IMR-90 (cell line): Measurements from ENCODE around the gene ANP32B. TPM values are rescaled to one million over a fixed set of nuclear protein-coding genes. Genes with fewer than 3 reads are reported as not detected.

Source experiments
- ATAC-seq: fragments of 200-7000 bp; cut with Tn5 transposase; 2 replicates; pipeline ENCODE4 v1.9.1; 2020; ENCODE audit warnings: low read depth, mild to moderate bottlenecking, moderate library complexity
- BruUV-seq: library from RNA; stranded (reverse); fragments of 400-500 nt; replicated peaks from 2 replicates; lab custom pipeline; 2021; lab: Mats Ljungman, UMichigan
- CTCF ChIA-PET: fragments of 300-600 bp; formaldehyde crosslinking; extraction: SDS; loops from one replicate; lab custom pipeline; 2021; ENCODE audit warnings: antibody characterized with exemption; lab: Yijun Ruan, JAX
- POLR2A ChIA-PET: fragments of 300-600 bp; sonication (Branson Sonifier 250); formaldehyde crosslinking; loops from one replicate; lab custom pipeline; 2022; ENCODE audit warnings: antibody characterized with exemption; ENCODE audit not compliant: unreplicated experiment; lab: Charles Lee
- DNase-seq: peaks from one replicate; pipeline ENCODE4 v3.0.0; 2013
- H2AFZ ChIP-seq: replicated peaks from 2 replicates; pipeline ENCODE3; 2013; ENCODE audit warnings: low read length, mild to moderate bottlenecking; ENCODE audit not compliant: poor library complexity
- H2AK5ac ChIP-seq: 2 replicates; pipeline ENCODE4 v1.6.1; 2013; ENCODE audit warnings: low read depth, low read length, inconsistent platforms
- H2AK9ac ChIP-seq: replicated peaks from 2 replicates; pipeline ENCODE3; 2013; ENCODE audit warnings: mild to moderate bottlenecking, low read depth, low read length, moderate library complexity; ENCODE audit not compliant: poor library complexity
- H2BK120ac ChIP-seq: 2 replicates; pipeline ENCODE4 v1.6.1; 2013; ENCODE audit warnings: low read depth, low read length, inconsistent platforms
- H2BK15ac ChIP-seq: 3 replicates; pipeline ENCODE4 v1.6.1; 2013; ENCODE audit warnings: low read depth, low read length, inconsistent platforms
- H2BK20ac ChIP-seq: 2 replicates; pipeline ENCODE4 v1.6.1; 2013; ENCODE audit warnings: low read depth, mild to moderate bottlenecking, inconsistent platforms, low read length, moderate library complexity
- H2BK5ac ChIP-seq: 2 replicates; pipeline ENCODE4 v1.6.1; 2013; ENCODE audit warnings: mild to moderate bottlenecking, low read depth, low read length, inconsistent platforms; ENCODE audit not compliant: poor library complexity, severe bottlenecking
- H3K14ac ChIP-seq: replicated peaks from 2 replicates; pipeline ENCODE4 v1.6.1; 2013; ENCODE audit warnings: low read depth, low read length, inconsistent platforms
- H3K18ac ChIP-seq: 2 replicates; pipeline ENCODE4 v1.6.1; 2013; ENCODE audit warnings: low read depth, low read length, control low read depth
- H3K23ac ChIP-seq: 2 replicates; pipeline ENCODE4 v1.6.1; 2013; ENCODE audit warnings: low read depth, low read length, inconsistent platforms
- H3K27ac ChIP-seq: 2 replicates; pipeline ENCODE4 v1.5.1; 2013; ENCODE audit warnings: mild to moderate bottlenecking, control low read depth, low read length; ENCODE audit not compliant: insufficient read depth
- H3K27me3 ChIP-seq: 2 replicates; pipeline ENCODE4 v1.6.1; 2013; ENCODE audit warnings: low read length; ENCODE audit not compliant: control insufficient read depth, insufficient read depth
- H3K36me3 ChIP-seq: 2 replicates; pipeline ENCODE4 v1.6.1; 2013; ENCODE audit warnings: low read length, mixed read lengths; ENCODE audit not compliant: control insufficient read depth, insufficient read depth
- H3K4ac ChIP-seq: 2 replicates; pipeline ENCODE4 v1.6.1; 2013; ENCODE audit warnings: low read depth, low read length, inconsistent platforms
- H3K4me1 ChIP-seq: 2 replicates; pipeline ENCODE4 v1.6.1; 2013; ENCODE audit warnings: low read length, mixed read lengths; ENCODE audit not compliant: control insufficient read depth, insufficient read depth
- H3K4me2 ChIP-seq: 2 replicates; pipeline ENCODE4 v1.6.1; 2013; ENCODE audit warnings: low read depth, mild to moderate bottlenecking, control low read depth, low read length, moderate library complexity
- H3K4me3 ChIP-seq: 2 replicates; pipeline ENCODE4 v1.5.1; 2013; ENCODE audit warnings: low read depth, mild to moderate bottlenecking, control low read depth, low read length, moderate library complexity; ENCODE audit not compliant: insufficient read depth
- H3K56ac ChIP-seq: 2 replicates; pipeline ENCODE4 v1.6.1; 2013; ENCODE audit warnings: low read length, inconsistent platforms; ENCODE audit not compliant: insufficient read depth; ENCODE audit errors: extremely low read depth
- H3K79me1 ChIP-seq, 2 experiments: 2 replicates each; pipeline ENCODE4 v1.6.1; 2013; ENCODE audit warnings: low read length in 2 of 2, inconsistent platforms in 1 of 2, low read depth in 1 of 2
- H3K9ac ChIP-seq: 2 replicates; pipeline ENCODE4 v1.6.1; 2013; ENCODE audit warnings: low read depth, low read length, control low read depth
- H3K9me1 ChIP-seq: 2 replicates; pipeline ENCODE4 v1.6.1; 2013; ENCODE audit warnings: low read length, inconsistent platforms; ENCODE audit not compliant: insufficient read depth
- H3K9me3 ChIP-seq: 2 replicates; pipeline ENCODE4 v1.6.1; 2013; ENCODE audit warnings: low read length; ENCODE audit not compliant: control insufficient read depth, insufficient read depth
- H4K20me1 ChIP-seq: 2 replicates; pipeline ENCODE4 v1.6.1; 2013; ENCODE audit warnings: low read length, inconsistent platforms; ENCODE audit not compliant: insufficient read depth
- H4K5ac ChIP-seq: 2 replicates; pipeline ENCODE4 v1.6.1; 2013; ENCODE audit warnings: mild to moderate bottlenecking, low read depth, low read length, control low read depth
- H4K8ac ChIP-seq, 2 experiments: 2 replicates each; pipeline ENCODE4 v1.6.1; 2013; ENCODE audit warnings: low read depth in 2 of 2, low read length in 2 of 2, control low read depth in 1 of 2, inconsistent platforms in 1 of 2
- H4K91ac ChIP-seq: 2 replicates; pipeline ENCODE4 v1.6.1; 2013; ENCODE audit warnings: low read depth, low read length, inconsistent platforms; ENCODE audit not compliant: insufficient read depth
- CEBPB ChIP-seq: IDR thresholded peaks from 2 replicates; pipeline ENCODE4 v1.6.1; 2012; ENCODE audit warnings: low read depth, low read length, improper control_type of control experiment
- FOS ChIP-seq: fragments of 150-350 bp; IDR thresholded peaks from 2 replicates; pipeline ENCODE4 v1.6.1; 2016; ENCODE audit warnings: low read depth, low read length
- NFE2L2 ChIP-seq: fragments of 150-350 bp; IDR thresholded peaks from 2 replicates; pipeline ENCODE4 v1.6.1; 2016; ENCODE audit warnings: low read depth, mild to moderate bottlenecking, low read length
- WGBS, 2 experiments: methylation state at CpG; one replicate each; pipeline versions ENCODE4 v1.1.5 to v1.1.7; 2013; ENCODE audit warnings: missing lambda C conversion rate in 2 of 2; ENCODE audit not compliant: insufficient read length in 1 of 2; ENCODE audit errors: extremely low coverage in 2 of 2; 5-methylcytosine and 5-hydroxymethylcytosine counted together
- dilution Hi-C: fragments of 300-500 bp; cut with HindIII; formaldehyde crosslinking; loops from one replicate; pipeline ENCODE4 v1.14.3; 2018; ENCODE audit warnings: low sequenced_read_pairs; ENCODE audit not compliant: unreplicated experiment
- in situ Hi-C: fragments of 300-500 bp; cut with MboI; formaldehyde crosslinking; loops from 3 replicates; pipeline ENCODE4 v1.14.3; 2019; ENCODE audit warnings: low sequenced_read_pairs, inconsistent platforms, mixed read lengths
- intact Hi-C: fragments of 100-400 bp; cut with micrococcal nuclease; formaldehyde crosslinking; loops from 2 replicates; pipeline ENCODE4 v1.10.0; 2022
- polyA plus RNA-seq, 3 experiments: library from polyadenylated mRNA; depleted of rRNA; stranded (reverse); fragments of >200 nt; gene quantifications; 2 replicates each; pipeline ENCODE4 v1.2.3, GENCODE V29; 2012; ENCODE audit warnings: low replicate concordance in 1 of 3
- total RNA-seq: library from RNA; depleted of rRNA; stranded (reverse); fragments of >200 nt; gene quantifications from 2 replicates; pipeline ENCODE4 v1.2.3, GENCODE V29; 2012

ANP32B gene
- total and polyA plus RNA-seq, 2 of the 4 experiments (the other 2 are of a cell fraction) = 3.9 to 46.8 TPM

- Histone ChIP-seq H3K9me3 (no peaks in the 10 kb centered on the region), H2BK5ac (no peak overlapping the region), H3K4me1 (peaks cover 9% of the 10 kb centered on the region), H3K36me3 (no peaks in the 10 kb centered on the region; the same call in 1 of the 2 replicates), H3K79me1 (peaks cover 0 to 46% of the 10 kb centered on the region in 2 experiments; a peak in 2 of 4 replicates), H2AK9ac (no peak overlapping the region), H4K91ac (no peak overlapping the region), H3K14ac (no peak overlapping the region), H3K27me3 (no peaks in the 10 kb centered on the region), H2AK5ac (no peak overlapping the region), H2AFZ (no peak overlapping the region), H2BK15ac (no peak overlapping the region), H3K18ac (no peak overlapping the region), H2BK20ac (no peak overlapping the region), H3K9me1 (peaks cover 12% of the 10 kb centered on the region), H4K20me1 (peaks cover 69% of the 10 kb centered on the region), H3K56ac (no peak overlapping the region), H3K9ac (no peak overlapping the region), H4K8ac (no peak overlapping the region), H3K27ac (no peak overlapping the region), H4K5ac (no peak overlapping the region), H3K23ac (no peak overlapping the region), H2BK120ac (no peak overlapping the region), H3K4me3 (no peak overlapping the region), H3K4me2 (no peak overlapping the region), H3K4ac (no peak overlapping the region)
- no peak for DNase-seq
- BruUV-seq = no TSS peak
- TF ChIP-seq CEBPB (no peak), NFE2L2 (no peak), FOS (no peak)
- intact Hi-C loops = no loop called here
- CTCF ChIA-PET = interaction anchor here (0.6 to 0.7 kb wide), 4 partner anchors 8 to 272 kb away, joined by 3 to 4 read pairs (median 3); no protein-coding TSS in a partner anchor
- POLR2A ChIA-PET = no interaction called here
- WGBS, 2 experiments = 80% methylated on average over 1 of the region's 5 CpGs; no CpG with 5 or more reads in 1 of the 2 experiments
- ATAC-seq = no peak
- in situ Hi-C loops = no loop called here
- dilution Hi-C loops = no loop called here
Measured at GRCh38 chr9:97987487-97987886, 4.3 kb downstream of the ANP32B start.
